DOHH2 (cell line): ENCODE data around the gene ATP5F1C.

Experiments
- H3F3A ChIP-seq: fragments of 200-600 bp; sonication (generic), shearing (Covaris generic); 2 replicates; pipeline ENCODE4 v1.6.0; 2016; ENCODE audit warnings: antibody characterized with exemption, mild to moderate bottlenecking; ENCODE audit not compliant: control insufficient read depth, insufficient read depth
- H3K27ac ChIP-seq: fragments of 200-600 bp; sonication (generic); 2 replicates; pipeline ENCODE4 v1.5.1; 2014; ENCODE audit warnings: low read depth, mild to moderate bottlenecking, low read length, moderate library complexity
- H3K27me3 ChIP-seq: fragments of 200-600 bp; sonication (generic); 2 replicates; pipeline ENCODE4 v1.6.1; 2014; ENCODE audit warnings: mild to moderate bottlenecking, low read length, mixed read lengths; ENCODE audit not compliant: control insufficient read depth
- H3K36me3 ChIP-seq: fragments of 200-600 bp; sonication (generic); 2 replicates; pipeline ENCODE4 v1.6.1; 2014; ENCODE audit warnings: mild to moderate bottlenecking, low read length, moderate library complexity, mixed read lengths; ENCODE audit not compliant: control insufficient read depth
- H3K4me1 ChIP-seq: fragments of 200-600 bp; sonication (generic); 2 replicates; pipeline ENCODE4 v1.6.1; 2014; ENCODE audit warnings: mild to moderate bottlenecking, low read length, mixed read lengths; ENCODE audit not compliant: control insufficient read depth
- H3K4me2 ChIP-seq: fragments of 200-600 bp; sonication (generic); 2 replicates; pipeline ENCODE4 v1.6.0; 2014; ENCODE audit warnings: mild to moderate bottlenecking, low read length, moderate library complexity
- H3K4me3 ChIP-seq: fragments of 200-600 bp; sonication (generic); 2 replicates; pipeline ENCODE4 v1.5.1; 2014; ENCODE audit warnings: mild to moderate bottlenecking, low read length, mixed read lengths
- H3K79me2 ChIP-seq: fragments of 200-600 bp; sonication (generic); 2 replicates; pipeline ENCODE4 v1.6.1; 2014; ENCODE audit warnings: mild to moderate bottlenecking, low read length, mixed read lengths; ENCODE audit not compliant: control insufficient read depth
- H3K9me2 ChIP-seq: fragments of 200-600 bp; sonication (generic); replicated peaks from 2 replicates; pipeline ENCODE4 v1.6.1; 2014; ENCODE audit warnings: mild to moderate bottlenecking, low read length, mixed read lengths; ENCODE audit not compliant: control insufficient read depth
- H3K9me3 ChIP-seq: fragments of 200-600 bp; sonication (generic); 2 replicates; pipeline ENCODE4 v1.6.1; 2014; ENCODE audit warnings: antibody characterized with exemption, low read length, mixed read lengths; ENCODE audit not compliant: control insufficient read depth, insufficient read depth
- H4K20me1 ChIP-seq: fragments of 200-600 bp; sonication (generic); 2 replicates; pipeline ENCODE4 v1.6.0; 2014; ENCODE audit warnings: low read depth, mild to moderate bottlenecking, antibody characterized with exemption, low read length, moderate library complexity; ENCODE audit not compliant: control insufficient read depth, insufficient read depth
- CTCF ChIP-seq: fragments of 200-600 bp; sonication (generic); IDR thresholded peaks from one replicate; pipeline ENCODE4 v1.5.1; 2014; ENCODE audit warnings: antibody characterized with exemption, mild to moderate bottlenecking, low read depth, low read length; ENCODE audit not compliant: poor library complexity, severe bottlenecking
- EZH2phosphoT487 ChIP-seq: fragments of 200-600 bp; sonication (generic); IDR thresholded peaks from 2 replicates; pipeline ENCODE4 v1.6.1; 2017; ENCODE audit warnings: borderline replicate concordance, mild to moderate bottlenecking, antibody characterized with exemption, low read length, moderate library complexity, mixed read lengths

The ATP5F1C gene

GRCh38 chr10:7787150-7787856 lies 674 bp upstream of the ATP5F1C start:
- Histone ChIP-seq H3K79me2 (peaks cover 95% of the 10 kb centered on the region), H3K27me3 (no peaks in the 10 kb centered on the region), H3F3A (no peaks in the 10 kb centered on the region), H3K9me3 (no peaks in the 10 kb centered on the region), H3K4me1 (peaks cover 25% of the 10 kb centered on the region), H3K4me2 (peak overlapping the region; percentile 61), H3K36me3 (peaks cover 36% of the 10 kb centered on the region), H3K9me2 (no peaks in the 10 kb centered on the region), H4K20me1 (peaks cover 18% of the 10 kb centered on the region; the same call in 1 of the 2 replicates), H3K27ac (no peak overlapping the region), H3K4me3 (peak overlapping the region; percentile 87)
- TF ChIP-seq CTCF (no peak), EZH2phosphoT487 (no peak)

- H4K20me1 ChIP-seq: peaks cover 21% of the 10 kb centered on the region
Measured at GRCh38 chr10:7788639-7789286, 786 bp downstream of the ATP5F1C start.

GRCh38 chr10:7789390-7789789 lies 1.4 kb downstream of the ATP5F1C start:
- peaks cover 25% of the 10 kb centered on the region for H3K4me1 ChIP-seq
- peak overlapping the region; percentile 60 for H3K4me2 ChIP-seq
- no peaks in the 10 kb centered on the region for H3K27me3 ChIP-seq
- H3K9me3 ChIP-seq: no peaks in the 10 kb centered on the region
- no peaks in the 10 kb centered on the region for H3K9me2 ChIP-seq
- peak overlapping the region; percentile 87 for H3K4me3 ChIP-seq
- peaks cover 26% of the 10 kb centered on the region for H4K20me1 ChIP-seq
- H3K27ac ChIP-seq: no peak overlapping the region
- H3K79me2 ChIP-seq: peaks cover 100% of the 10 kb centered on the region
- H3K36me3 ChIP-seq: peaks cover 47% of the 10 kb centered on the region
- H3F3A ChIP-seq: no peaks in the 10 kb centered on the region
- TF ChIP-seq EZH2phosphoT487: no peak
- no peak for TF ChIP-seq CTCF

More at GRCh38 chr10:7788639-7789286, 786 bp downstream of the ATP5F1C start:
- Histone ChIP-seq H3F3A (no peaks in the 10 kb centered on the region), H3K4me3 (peak overlapping the region; percentile 87), H3K79me2 (peaks cover 98% of the 10 kb centered on the region), H3K4me1 (peaks cover 25% of the 10 kb centered on the region), H3K9me3 (no peaks in the 10 kb centered on the region), H3K27ac (peak overlapping the region; percentile 46), H3K27me3 (no peaks in the 10 kb centered on the region), H3K4me2 (peak overlapping the region; percentile 60), H3K9me2 (no peaks in the 10 kb centered on the region), H3K36me3 (peaks cover 43% of the 10 kb centered on the region)
- no peak for TF ChIP-seq CTCF
- TF ChIP-seq EZH2phosphoT487: no peak
